HG02840 (cell line): ENCODE measurements around the gene TBX3.

Experiments
- ATAC-seq: cut with Tn5 transposase; IDR thresholded peaks from one replicate; pipeline ENCODE4 v1.9.1; 2021; ENCODE audit warnings: mild to moderate bottlenecking, moderate library complexity, moderate number of reproducible peaks; ENCODE audit not compliant: unreplicated experiment, low FRiP score

Gene TBX3

GRCh38 chr12:114669401-114670290 is 14.3 kb downstream of the TBX3 start:
- no peak for ATAC-seq

DNA sequence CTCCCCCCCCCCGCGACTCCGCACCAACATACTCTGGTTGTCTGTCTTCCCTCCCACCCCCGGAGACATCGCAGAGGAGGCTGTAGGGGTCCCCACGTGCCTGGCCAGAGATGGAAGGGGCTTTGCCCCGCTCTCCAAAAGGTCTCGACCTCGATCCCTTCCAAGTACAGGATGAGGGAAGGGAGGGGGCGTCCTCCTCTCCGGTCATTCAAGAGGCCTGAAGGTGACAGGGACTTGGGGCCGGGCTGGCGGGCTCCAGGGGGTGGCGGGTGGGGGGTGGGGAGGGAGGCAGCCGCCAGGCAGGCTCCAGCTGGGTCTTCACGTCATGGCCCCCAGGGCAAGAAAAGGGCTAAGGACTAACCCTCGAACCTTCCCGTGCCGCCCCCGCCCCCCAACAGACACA is 15.1 kb downstream of the TBX3 start:
- ATAC-seq = no peak

DNA sequence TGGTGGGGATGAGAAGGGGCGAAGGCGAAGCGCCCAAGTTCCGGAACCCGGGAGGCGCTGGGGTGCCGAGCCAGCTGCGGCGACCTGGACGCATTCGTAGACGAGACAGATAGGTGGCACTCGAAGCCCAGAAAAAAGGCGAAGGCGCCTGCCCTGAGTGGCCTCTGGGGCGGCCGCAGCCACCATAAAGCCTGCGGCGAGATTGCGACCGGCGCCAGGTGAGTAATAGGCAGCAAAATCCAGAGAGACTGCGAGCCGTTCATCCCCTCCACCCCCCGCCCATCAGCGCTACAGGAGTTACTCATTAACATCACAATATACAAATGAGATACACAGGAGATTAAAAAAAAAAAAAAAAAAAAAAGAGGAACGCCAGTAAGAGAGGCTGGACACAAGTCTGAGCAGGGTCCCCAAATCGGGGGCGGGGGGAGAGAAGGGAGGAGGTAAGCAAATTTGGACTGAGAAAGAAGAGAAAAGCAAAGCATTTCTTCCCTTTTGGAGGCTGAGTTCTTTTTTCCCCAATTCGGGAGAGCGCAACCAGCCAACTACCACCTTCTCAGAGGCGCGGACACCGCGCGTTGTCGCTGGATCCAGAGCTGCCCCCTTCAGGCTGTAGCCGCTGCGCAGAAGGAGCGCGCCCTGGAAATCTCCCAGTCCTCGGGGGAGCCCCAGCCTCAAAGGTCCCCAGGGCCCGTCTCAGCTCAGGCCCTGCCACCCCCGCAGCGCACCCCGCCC is 15.7 kb downstream of the TBX3 start:
- ATAC-seq = no peak

DNA sequence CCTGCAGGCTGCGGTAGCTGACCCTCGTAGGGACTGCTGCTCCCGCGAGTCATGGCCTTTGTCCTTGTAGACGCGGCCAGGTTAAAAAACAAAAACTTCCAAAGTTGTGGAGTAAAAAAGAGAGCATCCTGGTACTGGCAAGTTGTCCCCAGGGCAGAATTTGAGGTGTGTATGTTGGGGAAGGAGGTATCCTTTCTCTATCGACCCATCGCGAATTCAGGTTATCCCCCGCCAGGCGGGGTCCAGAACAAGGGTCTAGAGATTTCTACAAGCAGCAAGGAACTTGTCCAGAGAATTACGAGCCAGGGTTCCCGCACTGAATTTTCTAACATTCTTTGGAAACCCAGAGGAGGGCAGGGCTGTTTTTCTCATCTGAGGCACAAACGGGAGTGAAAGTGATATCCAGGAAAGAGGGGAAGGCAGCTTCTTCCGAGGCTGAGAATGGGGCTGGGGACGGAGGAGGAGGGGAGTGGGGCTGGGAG is 16.3 kb downstream of the TBX3 start:
- ATAC-seq = no peak

DNA sequence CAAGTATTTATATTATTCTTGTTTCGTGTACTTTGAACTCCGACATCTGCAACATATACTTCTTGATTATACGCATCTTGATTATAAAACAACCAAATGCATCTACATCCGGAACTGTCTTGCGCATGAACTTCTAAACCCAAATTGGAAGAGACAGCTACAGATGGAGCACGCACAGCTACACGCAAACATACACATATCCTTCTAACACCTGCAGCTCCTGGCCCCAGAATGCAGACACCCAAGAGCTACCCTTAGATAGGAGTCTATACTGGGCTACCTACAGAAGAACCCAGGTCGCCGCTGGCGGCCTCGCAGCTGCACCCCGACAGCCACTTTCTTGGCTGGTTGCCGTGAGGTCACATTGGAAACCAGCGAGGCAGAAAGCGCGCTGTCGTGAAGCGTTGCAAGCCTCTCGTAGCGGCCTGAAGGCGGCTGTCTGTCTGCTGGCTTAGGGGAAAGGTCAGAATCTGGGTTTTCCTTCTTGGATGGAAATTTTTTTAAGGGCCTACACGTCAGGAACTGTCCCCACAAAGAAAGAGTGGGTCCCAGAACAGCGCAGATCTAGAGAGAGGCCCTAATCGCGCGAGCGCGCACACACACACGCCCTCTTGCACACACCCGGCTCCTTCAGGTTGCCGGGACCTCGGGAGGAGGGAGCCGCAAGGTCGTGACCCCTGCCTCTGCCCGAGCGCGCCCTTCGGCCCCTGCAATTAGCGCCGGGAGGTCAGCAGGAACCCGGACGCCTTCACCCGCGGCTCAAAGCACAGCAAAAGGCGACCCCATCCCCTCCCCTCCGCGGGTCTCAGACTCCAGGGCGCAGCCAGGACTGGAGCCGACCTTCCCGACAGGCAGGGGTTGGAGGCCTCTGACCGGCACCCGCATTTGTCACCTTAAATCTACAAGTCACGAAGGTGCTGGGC is 17.0 kb downstream of the TBX3 start:
- no peak for ATAC-seq

GRCh38 chr12:114665411-114666260 is 18.3 kb downstream of the TBX3 start:
- ATAC-seq = no peak

GRCh38 chr12:114664651-114665320 is 19.2 kb downstream of the TBX3 start:
- no peak for ATAC-seq

DNA sequence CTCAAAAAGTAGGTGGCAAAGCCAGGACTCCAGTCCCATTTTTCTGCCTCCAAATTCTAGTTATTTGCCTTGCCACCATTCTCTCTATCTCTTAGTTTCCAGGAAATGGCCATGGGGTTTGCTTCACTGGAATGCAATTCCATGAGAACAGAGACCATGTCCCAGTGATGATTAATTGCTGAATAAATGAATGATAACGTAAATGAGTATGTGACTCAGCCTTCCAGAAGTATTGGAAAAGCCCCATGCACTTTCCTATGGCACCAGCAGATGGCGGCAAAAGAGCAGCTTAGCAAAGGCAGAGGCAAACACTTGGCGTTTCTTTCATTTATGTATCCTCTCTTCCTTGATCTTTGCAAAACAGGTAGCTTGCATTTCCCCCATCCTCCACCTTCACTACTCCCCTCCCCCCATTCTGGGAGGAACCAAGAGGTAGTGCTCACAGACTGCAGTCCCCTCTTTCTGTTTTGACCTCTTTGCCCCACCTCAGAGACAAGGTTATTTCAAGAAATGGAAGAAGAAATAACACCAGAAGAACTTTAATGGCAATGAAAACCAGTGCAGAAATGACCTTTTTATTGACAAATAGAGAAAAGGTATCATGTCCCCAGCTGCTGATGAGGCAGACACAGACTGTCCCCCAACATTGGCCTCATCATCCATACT is 21.3 kb downstream of the TBX3 start:
- no peak for ATAC-seq

DNA sequence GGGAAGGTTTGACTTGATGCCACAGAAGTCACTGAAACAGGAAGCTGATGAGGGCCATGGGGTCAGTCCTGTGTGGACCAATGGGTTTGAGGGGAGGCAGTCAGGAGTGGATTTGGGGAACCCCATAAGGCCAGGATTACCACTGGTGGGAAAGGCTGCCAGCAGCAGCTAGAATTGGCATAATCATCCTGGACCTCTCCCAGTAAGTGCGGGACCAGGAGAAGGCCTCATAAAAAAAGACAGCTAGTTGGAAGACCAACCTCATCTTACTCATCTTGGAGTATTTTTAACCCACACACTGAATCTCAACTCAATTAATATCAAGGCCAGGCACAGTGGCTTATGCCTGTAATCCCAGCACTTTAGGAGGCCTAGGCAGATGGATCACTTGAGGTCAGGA is 22.7 kb downstream of the TBX3 start:
- no peak for ATAC-seq

- no peak for ATAC-seq
Observed at GRCh38 chr12:114659084-114659483, 24.9 kb downstream of the TBX3 start.

- no peak for ATAC-seq
Observed at GRCh38 chr12:114658002-114658441, 26.0 kb downstream of the TBX3 start.

DNA sequence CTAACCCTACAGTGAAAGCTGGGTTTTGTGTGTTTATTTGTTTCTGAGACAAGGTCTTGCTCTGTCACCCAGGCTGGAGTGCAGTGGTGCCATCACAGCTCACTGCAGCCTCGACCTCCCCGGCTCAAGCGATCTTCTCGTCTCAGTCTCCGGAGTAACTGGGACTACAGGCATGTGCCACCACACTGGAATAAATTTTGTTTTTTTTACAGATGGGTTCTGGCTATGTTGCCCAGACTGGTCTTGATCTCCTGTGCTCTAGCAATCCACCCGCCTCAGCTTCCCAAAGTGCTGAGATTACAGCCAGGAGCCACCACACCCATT is 26.4 kb downstream of the TBX3 start:
- ATAC-seq = no peak

DNA sequence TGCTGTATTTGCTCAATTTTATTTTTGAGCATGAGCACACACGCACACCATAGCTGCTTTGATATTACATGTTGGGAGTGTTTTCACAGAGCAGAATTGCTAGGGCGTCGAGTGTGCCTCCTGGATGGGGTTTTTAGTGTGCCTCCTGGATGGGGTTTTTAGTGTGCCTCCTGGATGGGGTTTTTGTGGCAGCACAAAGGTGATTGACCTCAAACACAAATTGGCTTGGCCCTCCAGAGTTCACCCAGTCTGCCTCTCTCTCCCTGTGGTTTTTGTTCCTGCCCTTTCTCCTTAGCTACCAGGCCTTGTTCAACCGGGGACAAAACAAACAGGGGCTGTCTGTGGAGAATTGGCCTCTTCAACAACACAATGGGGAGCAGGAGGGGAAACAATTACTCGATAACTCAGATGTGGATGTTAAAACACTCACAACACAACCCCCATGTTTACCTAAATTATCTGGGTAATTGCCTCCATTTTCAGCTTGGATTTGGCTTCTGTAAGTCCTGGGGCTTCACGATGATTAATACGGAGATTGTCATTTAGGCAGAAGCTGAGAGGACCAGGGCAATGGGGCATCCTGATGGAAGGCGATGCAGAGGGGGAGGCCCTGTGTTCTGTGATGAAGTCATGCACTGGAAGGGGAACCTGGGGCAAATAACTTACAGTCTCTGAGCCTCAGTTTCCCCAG is 26.9 kb downstream of the TBX3 start:
- ATAC-seq = no peak

- no peak for ATAC-seq
Observed at GRCh38 chr12:114655934-114656749, 27.8 kb downstream of the TBX3 start.

DNA sequence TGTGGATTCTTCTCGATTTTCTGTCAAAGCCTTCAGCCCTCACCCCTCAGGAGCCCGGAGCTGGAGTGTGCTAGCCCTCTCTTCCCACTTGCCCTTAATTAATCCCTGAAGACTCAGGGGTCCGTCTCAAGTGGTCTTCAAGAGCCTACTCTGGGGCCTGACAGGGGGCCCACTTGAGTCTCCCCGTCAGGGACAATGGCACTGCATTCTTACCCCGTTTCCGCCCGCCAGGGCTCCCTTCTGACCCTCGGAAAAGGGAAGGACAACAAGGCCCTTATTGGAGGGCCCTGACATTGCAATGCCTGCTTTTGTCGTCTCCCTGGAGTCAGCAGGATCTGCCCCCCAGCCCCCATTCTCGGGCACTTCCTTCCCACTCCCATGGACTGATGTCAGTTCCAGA is 34.4 kb downstream of the TBX3 start:
- no peak for ATAC-seq

DNA sequence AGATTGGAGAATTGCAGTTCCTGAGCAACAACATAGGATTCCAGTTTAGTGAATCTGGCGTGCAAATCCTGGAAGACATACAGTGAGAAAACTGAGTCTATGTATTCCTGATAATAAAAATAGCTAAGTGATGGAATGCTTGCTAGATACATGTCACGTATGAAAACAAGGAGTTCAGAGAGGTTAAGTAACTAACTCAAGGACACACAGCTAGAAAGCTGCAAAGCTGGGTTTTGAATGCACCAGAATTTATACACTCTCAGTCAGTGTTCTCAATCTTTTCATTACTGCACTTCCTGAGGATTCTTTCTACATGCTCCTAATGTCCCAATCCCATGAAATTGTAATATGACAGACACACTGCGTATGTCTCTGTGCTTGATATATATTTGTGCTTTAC is 35.3 kb downstream of the TBX3 start:
- no peak for ATAC-seq

GRCh38 chr12:114638790-114639435 is 45.1 kb downstream of the TBX3 start:
- ATAC-seq = no peak
